ENCODE data around the gene SLC9A5.

Gene SLC9A5

GRCh38 chr16:67216612-67217490 is 31.9 kb upstream of the SLC9A5 start:
- no peak for DNase-seq

- no peak for DNase-seq
These were observed 24.8 kb upstream of the SLC9A5 start for GRCh38 chr16:67223992-67224391.

DNA sequence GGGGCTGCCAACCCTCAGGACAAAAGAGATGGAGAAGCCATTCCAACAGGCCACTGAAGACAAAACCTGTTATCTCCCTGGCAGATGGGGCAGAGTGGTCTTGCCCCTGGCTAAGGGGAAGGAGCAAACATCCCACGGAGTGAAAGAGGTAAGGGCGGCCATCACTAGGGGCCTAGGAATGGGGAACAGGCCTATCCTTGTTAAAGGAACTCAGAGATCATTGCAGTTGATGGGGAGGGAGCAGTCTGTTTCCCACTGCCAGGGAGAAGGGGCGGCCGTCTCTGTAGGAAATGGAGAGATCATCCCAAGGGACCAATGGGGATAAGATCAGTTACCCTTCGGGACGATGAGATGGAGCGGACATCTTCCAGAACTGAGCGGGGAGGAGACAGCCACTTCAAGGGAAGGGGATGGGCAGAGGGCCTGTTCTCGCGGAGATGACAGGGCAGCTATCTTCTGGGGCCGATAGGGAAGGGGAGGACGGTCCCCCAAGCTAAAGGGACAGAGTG is 22.4 kb upstream of the SLC9A5 start:
- no peak for DNase-seq

GRCh38 chr16:67226804-67227566 is 21.8 kb upstream of the SLC9A5 start, which contains the start of gene TMEM208:
TSS of gene TMEM208 (plus strand) at chr16:67227130. CDS start at chr16:67227219, 89 bp downstream.
- DNase-seq: peak; percentile 94

- no peak for DNase-seq
These were observed 21.2 kb upstream of the SLC9A5 start for GRCh38 chr16:67227567-67227921.

DNA sequence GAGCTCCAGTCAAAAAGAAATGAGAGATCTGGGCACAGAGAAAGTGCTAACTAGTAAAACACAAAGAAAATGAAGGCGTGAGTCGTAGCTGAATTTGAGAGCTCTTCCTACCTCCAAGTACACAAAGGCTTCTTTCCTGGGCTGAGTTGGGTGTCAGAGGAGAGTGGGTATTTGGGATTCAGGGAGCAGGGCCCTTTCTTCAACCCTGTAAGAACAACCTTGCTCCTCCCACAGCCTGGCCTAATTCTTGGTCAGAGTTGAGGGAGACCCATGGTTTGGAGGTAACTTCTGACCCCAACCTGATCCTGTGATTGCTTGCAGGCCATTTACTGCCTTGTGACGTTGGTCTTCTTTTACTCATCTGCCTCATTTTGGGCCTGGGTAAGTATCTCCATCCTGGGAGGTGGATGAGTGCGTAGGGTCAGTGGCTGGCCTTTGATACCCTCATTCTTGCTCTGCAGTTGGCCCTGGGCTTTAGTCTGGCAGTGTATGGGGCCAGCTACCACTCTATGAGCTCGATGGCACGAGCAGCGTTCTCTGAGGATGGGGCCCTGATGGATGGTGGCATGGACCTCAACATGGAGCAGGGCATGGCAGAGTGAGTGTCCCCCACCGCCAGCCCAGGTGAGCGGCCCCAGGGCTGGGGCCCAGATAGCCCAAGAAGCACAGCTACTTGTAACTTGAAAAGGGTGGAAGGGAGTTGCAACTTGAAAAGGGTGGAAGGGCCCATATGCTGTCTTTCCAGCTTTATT is 20.6 kb upstream of the SLC9A5 start:
- no peak for DNase-seq

- no peak for DNase-seq
These were observed 19.9 kb upstream of the SLC9A5 start for GRCh38 chr16:67228905-67229304.

DNA sequence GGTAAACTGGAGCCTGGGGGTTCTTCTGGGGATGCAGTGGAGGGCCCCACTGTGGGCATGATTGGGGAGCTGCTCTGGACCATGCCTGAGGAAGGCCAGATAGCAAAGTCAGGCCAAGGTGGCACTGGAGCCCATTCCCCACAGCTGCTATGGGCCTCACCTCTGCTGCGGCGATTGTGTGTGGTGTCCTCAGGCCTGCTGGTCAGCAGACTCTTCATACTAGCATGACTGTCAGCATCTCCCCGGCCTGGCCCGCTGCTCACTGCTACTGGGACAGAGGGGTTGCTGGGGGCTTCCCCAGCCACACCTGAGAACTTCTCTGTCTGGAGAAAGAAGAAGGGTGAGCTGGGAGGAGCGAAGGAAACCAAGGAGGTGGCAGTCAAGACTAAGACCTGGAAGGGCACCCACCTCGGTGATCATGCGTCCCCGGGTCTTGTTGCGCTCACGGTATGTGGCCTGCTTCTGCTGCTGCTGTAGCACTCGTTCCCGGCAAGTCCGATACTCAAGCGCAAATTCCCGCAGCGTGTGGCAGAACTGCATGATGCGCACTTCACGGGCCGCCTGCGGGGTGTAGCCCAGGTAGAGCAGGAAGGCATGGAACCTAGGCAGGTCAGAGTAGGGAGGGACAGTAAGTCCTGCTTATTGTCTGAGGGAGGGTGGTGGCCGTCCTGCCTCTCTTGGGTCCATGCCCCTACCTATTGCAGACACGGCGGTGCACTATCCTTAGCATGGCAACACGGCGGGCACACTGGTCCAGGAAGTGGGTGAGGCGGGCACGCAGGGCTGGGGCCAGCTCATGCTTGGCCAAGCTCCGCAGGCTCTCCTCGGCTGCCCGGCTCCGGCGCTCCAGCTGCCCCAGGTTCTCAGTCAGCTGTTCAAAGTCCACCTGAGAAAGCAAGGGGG is 18.6 kb upstream of the SLC9A5 start:
- no peak for DNase-seq

- no peak for DNase-seq
These were observed 17.7 kb upstream of the SLC9A5 start for GRCh38 chr16:67230809-67231660.

- DNase-seq: no peak
These were observed 15.2 kb upstream of the SLC9A5 start for GRCh38 chr16:67233596-67233995.

GRCh38 chr16:67234180-67234597 is 14.6 kb upstream of the SLC9A5 start:
- DNase-seq: no peak

GRCh38 chr16:67235816-67236562 is 12.8 kb upstream of the SLC9A5 start:
- no peak for DNase-seq

DNA sequence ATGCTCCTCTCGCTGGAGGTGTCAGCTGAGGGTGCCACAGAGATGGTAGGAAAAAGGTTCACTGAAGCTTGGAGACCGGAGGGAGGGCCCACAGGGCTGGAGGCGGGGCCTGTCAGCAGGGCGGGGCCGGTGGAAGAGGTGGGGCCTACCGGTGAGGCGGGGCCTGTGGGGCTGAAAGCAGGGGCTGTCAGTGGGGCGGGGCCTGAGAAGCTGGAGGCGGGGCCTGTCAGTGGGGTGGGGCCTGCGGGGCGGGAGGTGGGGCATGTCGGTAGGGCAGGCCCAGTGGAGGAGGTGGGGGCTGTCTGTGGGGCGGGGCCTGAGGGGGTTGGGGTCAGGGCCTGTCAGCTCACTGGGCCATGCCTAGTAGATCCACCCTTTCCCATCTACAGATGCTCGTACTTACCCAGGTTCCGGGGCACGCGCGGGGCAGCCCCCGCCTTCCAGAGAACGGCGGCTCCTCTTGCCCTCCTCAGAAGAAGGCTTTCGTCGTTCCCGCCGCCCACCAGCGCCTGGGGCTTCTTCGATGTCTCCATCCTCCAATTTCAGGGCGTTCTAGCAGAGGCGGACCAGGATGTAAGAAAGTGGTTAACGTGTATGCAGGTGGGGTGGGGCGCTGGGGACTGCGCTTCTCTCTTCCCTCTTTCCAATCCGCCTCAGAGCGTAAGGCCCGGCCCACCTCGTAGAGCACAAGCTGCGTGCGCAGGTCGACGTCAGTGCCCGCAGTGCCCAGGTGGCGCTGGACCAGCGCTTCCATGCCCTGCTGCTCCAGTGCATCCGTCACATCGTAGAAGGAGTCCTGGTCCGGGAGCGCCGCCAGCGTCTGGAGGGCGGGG is 12.0 kb upstream of the SLC9A5 start:
- peak; percentile 26 for DNase-seq

DNA sequence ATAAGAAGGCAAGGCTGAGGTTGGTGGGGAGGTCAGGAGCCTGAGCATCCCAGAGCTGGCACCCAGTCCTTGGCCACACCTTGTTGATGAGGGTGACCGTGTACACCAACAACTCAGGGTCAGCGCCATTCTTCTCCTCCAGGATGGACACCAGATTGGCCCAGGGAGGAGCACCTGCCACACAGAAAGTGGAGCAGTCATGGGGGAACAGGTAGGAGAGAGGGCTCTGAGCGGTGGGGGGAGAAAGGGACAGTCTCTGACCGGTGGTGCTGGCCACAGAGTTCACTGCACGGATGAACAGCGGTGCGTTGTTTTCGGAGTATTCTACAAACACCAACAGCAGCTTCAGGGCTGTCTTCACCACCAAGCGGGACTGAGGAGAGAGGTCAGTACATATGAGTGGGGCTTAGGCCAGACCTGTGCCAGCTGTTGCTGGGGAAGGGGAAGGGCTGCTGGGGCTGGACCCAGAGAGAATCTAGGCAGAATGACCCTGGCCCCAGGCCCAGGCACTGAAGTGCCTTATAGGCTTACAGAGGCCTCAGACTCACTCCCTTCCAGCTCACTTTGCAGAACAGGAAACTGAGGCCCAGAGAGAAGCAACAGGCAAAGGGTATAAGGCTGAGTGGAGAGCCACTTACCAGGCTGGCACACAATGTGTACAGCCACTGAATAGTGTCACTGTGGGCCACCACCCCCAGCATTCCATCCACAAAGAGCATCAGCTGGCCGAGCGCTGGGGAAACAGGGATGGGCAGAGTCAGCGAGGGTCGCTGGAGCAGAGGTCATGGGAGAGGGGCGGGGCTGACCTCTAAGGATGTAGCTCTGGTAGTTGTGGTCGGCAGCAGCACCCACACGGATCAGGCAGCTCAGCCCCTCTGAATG is 11.1 kb upstream of the SLC9A5 start:
- DNase-seq: no peak

DNA sequence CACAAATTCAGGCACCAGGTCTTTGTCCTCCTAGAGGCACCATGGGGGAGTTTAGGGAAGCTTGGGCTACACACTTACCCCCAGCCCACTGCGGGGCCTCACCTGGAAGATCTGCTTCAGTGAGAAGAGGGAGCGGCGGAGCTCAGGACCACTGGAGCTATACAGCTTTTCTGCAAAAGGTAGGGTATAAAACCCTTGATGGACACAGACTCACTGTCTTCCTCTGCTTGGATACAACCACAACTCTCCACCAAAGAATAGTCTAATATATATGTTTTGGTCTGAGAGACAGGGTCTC is 10.6 kb upstream of the SLC9A5 start:
- DNase-seq: no peak

DNA sequence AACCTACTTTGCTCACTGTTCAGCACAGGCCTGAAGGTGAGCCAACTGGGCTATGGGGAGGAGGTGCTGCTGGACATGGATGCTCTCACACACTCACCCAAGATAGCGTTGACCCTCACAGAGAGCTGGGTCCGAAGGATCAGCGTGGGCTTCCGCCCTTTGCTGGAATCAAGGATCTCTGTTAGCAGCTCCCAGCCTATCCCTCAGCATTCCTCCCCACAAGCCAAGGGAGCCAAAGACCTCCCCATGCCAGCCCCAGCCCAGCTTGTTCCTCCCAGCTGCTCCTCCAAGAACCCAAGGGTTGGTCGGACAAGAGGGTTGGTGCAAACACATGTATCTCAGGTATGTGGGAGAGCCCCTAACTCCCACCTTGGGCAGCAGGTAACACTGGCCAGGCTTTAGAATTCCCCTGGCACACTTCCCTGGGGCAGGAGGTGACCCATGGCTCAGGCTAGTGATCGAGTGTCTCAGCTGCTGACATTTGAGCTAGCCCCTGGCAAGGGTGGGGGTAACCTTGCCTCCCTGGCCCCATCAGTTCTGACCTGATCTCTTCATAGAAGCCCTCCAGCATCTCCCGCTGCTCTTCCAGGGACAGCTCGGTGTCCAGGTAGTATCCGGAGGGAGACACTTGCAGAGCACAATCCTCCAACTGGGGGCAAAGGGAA is 9.8 kb upstream of the SLC9A5 start:
- DNase-seq: no peak

DNA sequence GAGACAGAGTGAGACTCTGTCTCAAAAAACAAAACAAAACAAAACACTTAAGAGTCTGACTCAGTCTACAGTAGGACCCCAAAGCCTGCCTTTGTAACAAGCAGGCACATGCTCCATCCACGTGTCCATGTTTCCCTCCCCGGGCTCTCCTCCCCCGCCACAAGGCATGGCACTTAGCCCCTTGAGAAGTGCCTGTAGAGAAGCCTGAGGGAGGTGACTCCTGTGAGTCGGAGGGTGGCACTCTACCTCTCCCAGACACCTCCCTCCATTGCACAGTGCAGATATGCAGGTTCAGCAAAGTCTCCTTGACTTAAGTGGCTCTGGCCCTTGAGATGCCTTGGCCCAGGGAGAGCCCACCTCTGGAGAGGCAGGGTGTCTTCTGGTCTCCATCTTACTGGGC is 8.3 kb upstream of the SLC9A5 start:
- no peak for DNase-seq
